Measurements from ENCODE around the gene PDXDC1. TPM values are rescaled to one million over a fixed set of nuclear protein-coding genes. Genes with fewer than 3 reads are reported as not detected.
"Not testable (repeated sequence)": the region's sequence is repeated elsewhere in the genome, so short reads cannot be mapped to it uniquely, and the experiment has no call there.

Gene PDXDC1
- polyA plus RNA-seq, 2 of the 4 experiments (the other 2 are of a cell fraction) = 71.4 to 73.9 TPM

DNA sequence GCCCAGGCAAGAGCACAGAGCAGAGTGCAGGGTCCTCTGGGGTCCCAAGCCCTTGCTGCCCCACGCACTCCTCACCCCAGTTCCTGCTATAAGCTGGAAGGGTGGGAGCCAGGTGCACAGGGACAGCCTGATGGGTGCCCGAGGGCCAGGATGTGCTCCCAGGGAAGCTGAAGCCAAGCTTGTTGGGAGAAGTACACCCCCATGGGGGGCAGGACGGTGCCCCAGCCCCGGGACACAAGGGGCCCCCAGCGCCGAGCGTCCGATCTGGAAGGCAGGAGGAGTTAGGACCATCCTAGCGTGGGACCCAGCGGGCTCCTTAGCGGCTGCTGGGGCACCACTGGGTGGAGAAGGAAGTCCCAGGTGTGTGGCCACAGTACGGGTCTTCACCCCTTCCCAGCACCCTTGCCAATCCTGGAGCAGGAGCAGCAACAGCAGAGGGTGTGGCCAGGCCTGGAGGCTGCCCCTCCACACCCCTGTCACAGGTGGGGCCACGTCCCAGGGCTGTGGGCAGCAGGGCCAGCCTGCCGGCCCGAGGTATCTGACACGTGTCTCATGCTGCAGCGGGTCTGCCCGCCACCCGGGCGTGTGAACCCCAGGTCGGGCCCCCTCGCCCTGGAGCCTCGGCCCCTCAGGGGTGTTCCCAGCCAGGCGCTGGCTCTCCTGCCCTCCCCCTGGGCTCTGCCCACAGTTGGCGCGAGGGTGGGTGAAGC lies 168.2 kb downstream of the PDXDC1 start:
- POLR2A ChIA-PET; H3K4me3 ChIP-seq; H3K27ac ChIP-seq; ATAC-seq; CTCF ChIA-PET; H3K9me3 ChIP-seq; H3K4me2 ChIP-seq; DNase-seq (ENCODE audit: low read depth in 1 of 2, low spot score in 1 of 2); FAIRE-seq: not testable (repeated sequence)
- H3K4me1 ChIP-seq = peaks cover 12% of the 10 kb centered on the region
- WGBS (ENCODE audit: missing lambda C conversion rate) = 95% methylated on average over 8 of the region's 26 CpGs

DNA sequence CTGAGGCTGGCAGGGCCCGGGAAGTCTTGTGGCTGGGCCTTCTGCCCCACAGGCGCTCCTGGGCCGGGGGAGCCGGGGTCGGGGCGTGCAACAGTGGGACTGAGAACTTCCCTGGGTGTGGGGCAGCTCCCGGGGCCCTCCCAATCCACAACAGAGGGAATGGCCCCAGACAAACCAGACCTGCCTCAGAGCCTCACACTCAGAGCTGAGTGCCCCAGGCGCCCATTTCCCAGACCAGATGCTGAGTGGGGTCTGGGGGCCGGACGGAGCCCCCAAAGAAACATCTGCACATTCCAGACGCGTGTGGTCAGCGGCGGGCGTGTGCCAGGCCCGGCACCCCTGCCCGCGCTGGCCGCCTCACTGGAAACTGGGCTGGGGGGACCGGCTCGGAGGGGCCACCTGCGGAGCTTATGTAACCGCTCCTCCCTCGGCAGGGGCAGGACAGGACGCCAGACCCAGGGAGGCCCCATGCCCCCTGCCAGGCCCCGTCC lies 168.8 kb downstream of the PDXDC1 start:
- ATAC-seq; H3K4me3 ChIP-seq; H3K27ac ChIP-seq; H3K9me3 ChIP-seq; H3K4me2 ChIP-seq; CTCF ChIA-PET; DNase-seq (ENCODE audit: low read depth in 1 of 2, low spot score in 1 of 2); POLR2A ChIA-PET; FAIRE-seq: not testable (repeated sequence)
- 91% methylated on average over 13 of the region's 26 CpGs for WGBS (ENCODE audit: missing lambda C conversion rate)
- peaks cover 12% of the 10 kb centered on the region for H3K4me1 ChIP-seq

DNA sequence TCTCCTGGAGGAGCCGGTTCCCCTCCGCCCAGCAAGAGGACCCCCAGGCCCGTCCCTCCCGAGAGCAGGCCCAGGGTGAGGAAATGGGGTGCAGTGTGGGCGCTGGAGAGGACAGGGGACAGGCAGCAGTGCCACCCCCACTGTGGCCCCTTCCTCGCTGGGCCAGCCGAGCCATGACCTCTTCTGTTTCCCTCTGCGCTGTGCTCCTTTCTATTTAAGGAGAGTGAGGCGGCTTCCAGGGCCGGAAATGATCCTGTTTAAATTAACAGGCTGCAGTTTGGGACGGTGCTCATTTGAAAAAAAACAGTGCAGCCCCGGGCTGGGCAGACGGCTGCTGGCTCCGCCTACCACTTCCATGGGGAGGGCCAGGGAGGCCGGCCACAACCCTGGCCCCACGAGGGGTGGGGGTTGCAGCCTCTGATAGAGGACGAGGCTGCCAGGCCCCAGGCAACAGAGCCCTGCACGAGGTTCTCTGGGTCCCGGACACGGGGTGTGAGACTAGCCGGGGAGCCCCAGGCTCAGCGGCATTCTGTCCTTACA lies 169.3 kb downstream of the PDXDC1 start:
- CTCF ChIA-PET; H3K4me2 ChIP-seq; H3K9me3 ChIP-seq; H3K4me3 ChIP-seq; FAIRE-seq; H3K27ac ChIP-seq; ATAC-seq; DNase-seq (ENCODE audit: low read depth in 1 of 2, low spot score in 1 of 2); POLR2A ChIA-PET: not testable (repeated sequence)
- whole genome bisulfite sequencing (ENCODE audit: missing lambda C conversion rate) = 72% methylated on average over 11 of the region's 22 CpGs
- H3K4me1 ChIP-seq = peaks cover 12% of the 10 kb centered on the region

DNA sequence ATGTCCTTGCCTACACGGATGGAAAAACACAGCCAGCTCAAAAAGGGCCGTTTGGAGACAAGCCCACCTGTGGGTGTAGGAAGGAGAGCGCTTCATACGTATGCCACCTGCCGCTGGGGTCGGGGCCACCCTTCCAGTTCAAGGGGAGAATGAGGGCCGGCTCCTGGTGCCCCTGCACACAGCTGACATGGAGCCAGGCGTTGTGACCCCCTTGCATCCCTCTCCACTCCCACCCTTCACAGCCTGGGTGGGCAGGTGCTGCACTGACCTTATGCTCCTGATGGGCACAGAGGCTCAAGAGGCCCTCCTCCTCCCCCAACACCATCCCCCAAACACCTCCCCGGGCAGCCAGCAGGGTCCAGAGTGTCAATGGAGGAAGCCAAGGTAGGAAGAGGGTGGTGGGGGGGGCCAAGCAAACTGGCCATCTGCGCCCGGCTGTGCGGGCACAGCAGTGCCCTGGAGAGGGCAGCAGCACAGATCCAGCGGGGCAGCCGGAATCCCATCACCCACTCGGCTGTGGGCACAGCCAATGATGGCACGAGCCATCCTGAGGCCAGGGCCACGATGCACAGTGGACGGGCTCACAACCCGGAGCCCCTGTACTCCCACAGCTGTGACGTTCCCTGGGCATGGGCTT lies 170.1 kb downstream of the PDXDC1 start:
- ATAC-seq; POLR2A ChIA-PET; H3K27ac ChIP-seq; DNase-seq (ENCODE audit: low read depth in 1 of 2, low spot score in 1 of 2); CTCF ChIA-PET; FAIRE-seq; H3K9me3 ChIP-seq; H3K4me2 ChIP-seq; H3K4me3 ChIP-seq: not testable (repeated sequence)
- 79% methylated on average over 17 of the region's 20 CpGs for WGBS (ENCODE audit: missing lambda C conversion rate)
- peaks cover 12% of the 10 kb centered on the region for H3K4me1 ChIP-seq

DNA sequence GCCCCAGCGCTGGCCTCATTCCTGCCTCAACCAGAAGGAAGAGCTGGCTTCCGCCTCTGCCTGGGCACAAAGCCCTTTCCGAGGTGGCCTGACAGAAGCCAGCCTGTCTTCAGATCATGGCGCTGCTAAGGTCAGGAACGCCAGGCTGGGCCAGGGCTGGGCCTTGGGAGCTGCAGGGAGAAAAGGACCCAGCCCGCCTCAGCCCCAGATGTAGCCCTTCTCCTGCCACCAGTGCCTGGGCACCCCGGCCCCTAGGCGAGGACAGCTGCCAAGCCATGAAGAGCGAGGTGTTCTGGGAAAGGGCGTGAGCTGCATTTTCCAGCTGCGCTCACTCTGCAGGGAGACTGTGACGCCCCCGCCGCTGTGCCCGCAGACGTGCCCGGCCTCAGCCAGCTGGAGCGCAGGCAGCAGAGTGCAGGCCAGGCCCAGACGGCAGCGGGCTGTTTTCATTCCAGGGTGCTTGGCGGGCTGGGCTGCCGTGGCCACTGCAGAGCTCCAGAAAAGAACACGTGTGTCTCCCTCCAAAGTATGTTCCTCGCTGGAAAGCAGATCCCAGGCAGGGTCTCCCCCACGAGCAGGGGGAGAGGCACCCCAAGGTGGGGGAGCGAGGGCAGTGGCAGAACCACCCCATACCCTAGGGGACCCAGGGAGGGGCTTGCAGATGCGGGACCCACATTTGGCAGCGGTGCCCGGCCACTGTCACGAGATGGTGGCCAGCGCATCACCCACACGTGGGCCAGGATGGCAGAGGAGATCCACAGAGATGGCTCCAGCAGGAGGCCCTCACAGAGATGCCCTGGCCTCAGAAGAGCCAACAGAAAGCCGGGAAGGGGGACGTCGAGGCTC lies 170.8 kb downstream of the PDXDC1 start:
- H3K4me2 ChIP-seq; DNase-seq (ENCODE audit: low read depth in 1 of 2, low spot score in 1 of 2); ATAC-seq; H3K27ac ChIP-seq; CTCF ChIA-PET; POLR2A ChIA-PET; H3K4me3 ChIP-seq; FAIRE-seq; H3K9me3 ChIP-seq: not testable (repeated sequence)
- 94% methylated on average over 31 of the region's 35 CpGs for WGBS (ENCODE audit: missing lambda C conversion rate)
- peaks cover 12% of the 10 kb centered on the region for H3K4me1 ChIP-seq

DNA sequence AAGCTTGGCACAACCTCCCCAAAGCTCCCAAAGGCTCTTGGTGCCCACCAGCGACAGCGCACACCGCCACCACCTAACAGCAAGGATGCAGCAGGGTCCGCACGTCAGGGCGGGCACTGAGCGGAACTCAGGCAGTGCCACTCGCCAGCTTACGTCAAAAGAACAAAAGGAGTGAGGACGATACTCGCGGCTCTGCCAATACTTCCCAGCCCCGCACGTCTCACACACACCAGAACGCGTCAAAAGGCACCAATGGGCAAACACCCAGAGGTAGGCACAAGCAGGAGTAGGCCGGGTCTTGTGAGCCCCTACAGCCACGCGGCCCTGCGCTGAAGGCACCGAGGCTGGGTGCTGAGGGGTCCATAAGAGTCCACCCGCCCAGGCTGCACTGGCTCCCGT lies 171.4 kb downstream of the PDXDC1 start:
- CTCF ChIA-PET; H3K9me3 ChIP-seq; ATAC-seq; H3K4me2 ChIP-seq; POLR2A ChIA-PET; DNase-seq (ENCODE audit: low read depth in 1 of 2, low spot score in 1 of 2); FAIRE-seq; H3K4me3 ChIP-seq; H3K27ac ChIP-seq: not testable (repeated sequence)
- 91% methylated on average over 23 of the region's 23 CpGs for WGBS (ENCODE audit: missing lambda C conversion rate)
- peaks cover 12% of the 10 kb centered on the region for H3K4me1 ChIP-seq

DNA sequence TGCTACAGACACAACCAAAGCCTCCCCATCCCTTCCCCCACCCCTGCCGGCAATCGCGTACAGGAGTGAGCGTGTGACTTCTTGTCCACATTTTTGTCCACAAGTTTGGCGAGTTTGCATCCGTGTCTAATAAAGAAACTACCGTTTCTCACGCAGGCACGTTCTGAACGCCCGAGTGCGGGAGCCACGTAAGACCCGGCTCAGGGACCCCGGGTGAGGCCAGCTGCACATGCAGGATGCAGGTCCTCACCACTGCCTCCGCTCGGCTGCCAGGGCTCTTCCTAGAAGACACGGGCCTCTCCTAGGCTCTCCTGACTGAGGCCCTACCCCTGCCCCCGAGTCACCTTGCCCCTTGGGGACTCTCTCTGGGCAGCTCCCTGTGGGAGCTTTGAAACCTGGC lies 174.0 kb downstream of the PDXDC1 start:
- CTCF ChIA-PET; H3K4me2 ChIP-seq; POLR2A ChIA-PET; H3K27ac ChIP-seq; DNase-seq (ENCODE audit: low read depth in 1 of 2, low spot score in 1 of 2); ATAC-seq; H3K4me3 ChIP-seq; FAIRE-seq; H3K9me3 ChIP-seq: not testable (repeated sequence)
- WGBS (ENCODE audit: missing lambda C conversion rate) = 96% methylated on average over 19 of the region's 19 CpGs
- H3K4me1 ChIP-seq = peaks cover 12% of the 10 kb centered on the region

DNA sequence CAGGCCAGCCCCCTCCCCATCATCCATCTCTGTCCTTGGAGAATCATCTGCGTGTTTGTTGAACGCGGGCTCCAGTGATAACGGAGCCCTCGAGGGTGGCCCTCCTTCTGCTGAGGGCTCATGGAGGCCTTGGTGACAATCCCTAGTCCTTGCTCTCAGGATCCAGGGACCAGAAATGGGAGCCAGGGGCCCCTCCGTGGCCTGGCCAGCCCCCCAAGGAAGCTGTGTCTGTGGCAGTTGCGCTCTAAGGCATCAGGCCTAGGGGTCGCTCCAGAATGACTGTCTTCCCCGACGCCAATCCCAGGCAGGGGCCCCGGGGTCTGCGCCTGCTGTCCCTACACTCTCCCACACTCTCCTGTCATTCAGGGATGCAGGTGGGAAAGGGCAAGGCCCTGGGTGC lies 174.4 kb downstream of the PDXDC1 start:
- CTCF ChIA-PET; FAIRE-seq; POLR2A ChIA-PET; DNase-seq (ENCODE audit: low read depth in 1 of 2, low spot score in 1 of 2); H3K9me3 ChIP-seq; H3K4me2 ChIP-seq; H3K27ac ChIP-seq; H3K4me3 ChIP-seq; ATAC-seq: not testable (repeated sequence)
- peaks cover 12% of the 10 kb centered on the region for H3K4me1 ChIP-seq
- WGBS (ENCODE audit: missing lambda C conversion rate) = 90% methylated on average over 8 of the region's 12 CpGs

DNA sequence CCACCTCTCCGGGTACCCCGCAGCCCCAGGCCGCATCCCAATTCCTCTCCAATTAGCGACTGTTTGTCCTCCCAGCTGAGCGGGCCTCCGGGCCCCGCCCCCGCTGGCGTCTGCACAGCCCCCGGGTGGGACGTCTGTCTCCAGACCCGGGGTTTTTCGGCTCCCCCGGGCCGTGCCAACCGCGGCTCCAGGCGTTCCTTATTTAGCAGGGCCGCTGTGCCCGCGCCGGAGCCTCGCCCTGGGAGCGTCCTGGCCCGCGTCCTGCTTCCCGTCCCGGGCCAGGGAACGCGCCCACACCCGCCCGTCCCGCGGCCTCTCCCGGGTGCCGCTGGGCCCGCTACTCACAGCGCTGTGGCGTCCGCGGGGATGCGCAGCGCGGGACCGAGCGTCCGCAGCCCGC lies 179.2 kb downstream of the PDXDC1 start:
- H3K4me2 ChIP-seq = peak overlapping the region; percentile 63
- CTCF ChIA-PET; H3K9me3 ChIP-seq; DNase-seq (ENCODE audit: low read depth in 1 of 2, low spot score in 1 of 2); FAIRE-seq; H3K4me1 ChIP-seq; POLR2A ChIA-PET: not testable (repeated sequence)
- WGBS (ENCODE audit: missing lambda C conversion rate) = no CpG with 5 or more reads among the region's 48 CpGs
- ATAC-seq = 0 out of 6 replicates have a peak, but pooled peaks of 1 of the 2 experiments have one; percentile 40
- H3K27ac ChIP-seq = peak overlapping the region; percentile 81 to 96
- H3K4me3 ChIP-seq = peak overlapping the region; percentile 76

All from A549 (cell line).